ENCODE measurements around the gene VPS33B.

DNA sequence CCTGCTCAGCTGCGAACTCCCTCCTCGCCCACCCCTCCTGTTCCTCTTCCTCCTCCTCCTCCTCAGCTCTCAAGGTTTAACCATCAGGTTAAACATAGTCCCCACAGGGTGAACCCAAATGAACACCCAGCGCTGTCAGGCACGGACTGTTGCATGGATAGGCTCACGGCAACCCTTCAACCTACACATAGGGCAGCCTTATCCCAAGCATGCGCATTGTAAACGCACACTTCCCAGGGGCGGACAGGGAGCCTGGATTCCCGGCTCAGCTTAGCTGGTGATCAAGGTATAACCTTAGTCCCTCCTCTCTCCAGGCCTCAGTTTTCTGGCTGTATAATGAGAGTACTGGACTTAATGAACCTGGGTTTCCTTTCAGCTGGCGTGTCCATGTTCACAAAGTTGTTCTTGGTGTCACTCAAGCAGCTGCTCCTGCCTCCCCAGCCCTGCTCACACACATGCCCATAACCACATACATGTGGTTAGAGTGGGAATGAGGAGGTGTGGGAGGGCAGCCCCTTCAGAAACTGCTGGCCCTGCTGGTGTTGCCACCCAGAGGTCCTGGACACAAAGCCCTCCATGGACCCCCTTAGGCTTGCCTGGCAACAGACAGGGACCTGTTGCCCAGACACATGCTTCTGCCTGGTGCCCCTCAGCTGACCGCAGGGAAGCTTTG lies 20.9 kb upstream of the VPS33B start:
- TF ChIP-seq, protein P1, sequence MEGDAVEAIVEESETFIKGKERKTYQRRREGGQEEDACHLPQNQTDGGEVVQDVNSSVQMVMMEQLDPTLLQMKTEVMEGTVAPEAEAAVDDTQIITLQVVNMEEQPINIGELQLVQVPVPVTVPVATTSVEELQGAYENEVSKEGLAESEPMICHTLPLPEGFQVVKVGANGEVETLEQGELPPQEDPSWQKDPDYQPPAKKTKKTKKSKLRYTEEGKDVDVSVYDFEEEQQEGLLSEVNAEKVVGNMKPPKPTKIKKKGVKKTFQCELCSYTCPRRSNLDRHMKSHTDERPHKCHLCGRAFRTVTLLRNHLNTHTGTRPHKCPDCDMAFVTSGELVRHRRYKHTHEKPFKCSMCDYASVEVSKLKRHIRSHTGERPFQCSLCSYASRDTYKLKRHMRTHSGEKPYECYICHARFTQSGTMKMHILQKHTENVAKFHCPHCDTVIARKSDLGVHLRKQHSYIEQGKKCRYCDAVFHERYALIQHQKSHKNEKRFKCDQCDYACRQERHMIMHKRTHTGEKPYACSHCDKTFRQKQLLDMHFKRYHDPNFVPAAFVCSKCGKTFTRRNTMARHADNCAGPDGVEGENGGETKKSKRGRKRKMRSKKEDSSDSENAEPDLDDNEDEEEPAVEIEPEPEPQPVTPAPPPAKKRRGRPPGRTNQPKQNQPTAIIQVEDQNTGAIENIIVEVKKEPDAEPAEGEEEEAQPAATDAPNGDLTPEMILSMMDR (IDR thresholded peaks at IDR 0.05) = no peak
- TF ChIP-seq POLR2A (IDR thresholded peaks at IDR 0.05; ENCODE audit: low read depth) (no peak), POLR2AphosphoS5 (IDR thresholded peaks at IDR 0.05) (no peak)
